SKM-1 treated with dmso at 0.1 percent for 144 hours (cell line): ENCODE measurements around the gene CXCL17.
"Not testable (repeated sequence)": the region's sequence is repeated elsewhere in the genome, so short reads cannot be mapped to it uniquely, and the experiment has no call there.

ENCODE experiments used
- DNase-seq: peaks from one replicate; lab custom pipeline; 2025; ENCODE audit not compliant: unreplicated experiment; lab: John Stamatoyannopoulos, UW

CXCL17 gene

GRCh38 chr19:42466521-42467182 is 23.9 kb upstream of the CXCL17 start:
- DNase-seq: no peak

GRCh38 chr19:42465827-42466280 is 23.1 kb upstream of the CXCL17 start:
- DNase-seq: no peak

GRCh38 chr19:42461700-42462324 is 19.1 kb upstream of the CXCL17 start:
- DNase-seq: no peak

GRCh38 chr19:42461231-42461630 is 18.5 kb upstream of the CXCL17 start:
- not testable (repeated sequence) for DNase-seq

- no peak for DNase-seq
Measured at GRCh38 chr19:42459926-42460325, 17.2 kb upstream of the CXCL17 start.

- no peak for DNase-seq
Measured at GRCh38 chr19:42455621-42456081, 12.9 kb upstream of the CXCL17 start.

GRCh38 chr19:42455086-42455485 is 12.3 kb upstream of the CXCL17 start:
- no peak for DNase-seq

GRCh38 chr19:42452590-42452989 is 9.8 kb upstream of the CXCL17 start:
- DNase-seq: no peak

GRCh38 chr19:42450314-42450934 is 7.7 kb upstream of the CXCL17 start:
- peak; percentile 54 for DNase-seq

- not testable (repeated sequence) for DNase-seq
Measured at GRCh38 chr19:42448306-42448705, 5.6 kb upstream of the CXCL17 start.

- no peak for DNase-seq
Measured at GRCh38 chr19:42445948-42446347, 3.2 kb upstream of the CXCL17 start.

GRCh38 chr19:42443944-42444398 is 1.2 kb upstream of the CXCL17 start:
- DNase-seq: no peak

- no peak for DNase-seq
Measured at GRCh38 chr19:42441049-42441445, 1.7 kb downstream of the CXCL17 start.

GRCh38 chr19:42440357-42441048 is 2.2 kb downstream of the CXCL17 start:
- DNase-seq: no peak

GRCh38 chr19:42436006-42436405 is 6.7 kb downstream of the CXCL17 start:
- no peak for DNase-seq

GRCh38 chr19:42435316-42435715 is 7.4 kb downstream of the CXCL17 start:
- no peak for DNase-seq

GRCh38 chr19:42433503-42434260 is 9.1 kb downstream of the CXCL17 start:
- peak; percentile 37 for DNase-seq

GRCh38 chr19:42431486-42431885 is 11.3 kb downstream of the CXCL17 start:
- no peak for DNase-seq

GRCh38 chr19:42428676-42429075 is 14.1 kb downstream of the CXCL17 start:
- DNase-seq: no peak

- no peak for DNase-seq
Measured at GRCh38 chr19:42427313-42427712, 15.4 kb downstream of the CXCL17 start, which contains the start of gene LIPE. Gene LIPE, minus strand, starts transcription at chr19:42427388. Its CDS starts 239 bp downstream, at chr19:42427149.

- no peak for DNase-seq
Measured at GRCh38 chr19:42426643-42427042, 16.1 kb downstream of the CXCL17 start.
